ENCODE data around the gene NELL1. TPM values are rescaled to one million over a fixed set of nuclear protein-coding genes. Genes with fewer than 3 reads are reported as not detected.

NELL1 gene
- polyA plus RNA-seq, 2 of the 4 experiments (the other 2 are of a cell fraction): not detected

- CTCF ChIA-PET: no interaction called here
- DNase-seq (ENCODE audit: low read depth in 1 of 2, low spot score in 1 of 2): no peak
- Histone ChIP-seq H3K9me3 (no peaks in the 10 kb centered on the region), H3K4me2 (no peak overlapping the region), H3K4me1 (no peaks in the 10 kb centered on the region), H3K4me3 (no peak overlapping the region), H3K27ac (no peak overlapping the region)
- ATAC-seq: no peak
- FAIRE-seq: no peak
- TF ChIP-seq FOXS1 (CRISPR knock-in tag; IDR thresholded peaks at IDR 0.05) (no peak), HMGXB4 (CRISPR knock-in tag; IDR thresholded peaks at IDR 0.05; ENCODE audit: borderline replicate concordance) (no peak), JUNB (IDR thresholded peaks at IDR 0.05) (no peak), EHF (CRISPR knock-in tag; IDR thresholded peaks at IDR 0.05) (no peak), EHMT2 (IDR thresholded peaks at IDR 0.05; ENCODE audit: low read depth) (no peak), RARB (CRISPR knock-in tag; IDR thresholded peaks at IDR 0.05) (no peak), NPAS2 (CRISPR knock-in tag; IDR thresholded peaks at IDR 0.05; ENCODE audit: borderline replicate concordance) (no peak), NFE2L2 (conservative IDR thresholded peaks at IDR 0.05; ENCODE audit: low read length) (no peak), HOXB5 (CRISPR knock-in tag; IDR thresholded peaks at IDR 0.05) (no peak), ZC3H11A (IDR thresholded peaks at IDR 0.05) (no peak), NR3C1 (IDR thresholded peaks at IDR 0.05) (no peak)
- TF ChIP-seq, protein P1, sequence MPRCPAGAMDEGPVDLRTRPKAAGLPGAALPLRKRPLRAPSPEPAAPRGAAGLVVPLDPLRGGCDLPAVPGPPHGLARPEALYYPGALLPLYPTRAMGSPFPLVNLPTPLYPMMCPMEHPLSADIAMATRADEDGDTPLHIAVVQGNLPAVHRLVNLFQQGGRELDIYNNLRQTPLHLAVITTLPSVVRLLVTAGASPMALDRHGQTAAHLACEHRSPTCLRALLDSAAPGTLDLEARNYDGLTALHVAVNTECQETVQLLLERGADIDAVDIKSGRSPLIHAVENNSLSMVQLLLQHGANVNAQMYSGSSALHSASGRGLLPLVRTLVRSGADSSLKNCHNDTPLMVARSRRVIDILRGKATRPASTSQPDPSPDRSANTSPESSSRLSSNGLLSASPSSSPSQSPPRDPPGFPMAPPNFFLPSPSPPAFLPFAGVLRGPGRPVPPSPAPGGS (IDR thresholded peaks at IDR 0.05): no peak
- POLR2A ChIA-PET: no interaction called here
Observed at GRCh38 chr11:21543901-21544300, 874.5 kb downstream of the NELL1 start.

GRCh38 chr11:21545699-21546098 lies 876.3 kb downstream of the NELL1 start:
- Histone ChIP-seq H3K4me2 (no peak overlapping the region), H3K9me3 (no peaks in the 10 kb centered on the region), H3K27ac (no peak overlapping the region), H3K4me3 (no peak overlapping the region), H3K4me1 (no peaks in the 10 kb centered on the region)
- 27% methylated on average over 1 of the region's 1 CpG for WGBS (ENCODE audit: missing lambda C conversion rate)
- ChIA-PET CTCF (no interaction called here), POLR2A (no interaction called here)
- FAIRE-seq (no peak), ATAC-seq (no peak), DNase-seq (ENCODE audit: low read depth in 1 of 2, low spot score in 1 of 2) (no peak)
- TF ChIP-seq, protein P2, sequence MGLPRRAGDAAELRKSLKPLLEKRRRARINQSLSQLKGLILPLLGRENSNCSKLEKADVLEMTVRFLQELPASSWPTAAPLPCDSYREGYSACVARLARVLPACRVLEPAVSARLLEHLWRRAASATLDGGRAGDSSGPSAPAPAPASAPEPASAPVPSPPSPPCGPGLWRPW (IDR thresholded peaks at IDR 0.05): no peak
- TF ChIP-seq EHF (CRISPR knock-in tag; IDR thresholded peaks at IDR 0.05) (no peak), SMC3 (IDR thresholded peaks at IDR 0.05) (no peak), RFX5 (IDR thresholded peaks at IDR 0.05) (no peak), ZFP36 (IDR thresholded peaks at IDR 0.05; ENCODE audit: borderline replicate concordance, partially characterized antibody) (no peak), EHMT2 (IDR thresholded peaks at IDR 0.05; ENCODE audit: low read depth) (no peak), NR3C1 (IDR thresholded peaks at IDR 0.05) (no peak)

- H3K4me2 ChIP-seq: no peak overlapping the region
- H3K9me3 ChIP-seq: no peaks in the 10 kb centered on the region
- ATAC-seq (no peak), DNase-seq (ENCODE audit: low read depth in 1 of 2, low spot score in 1 of 2) (no peak), FAIRE-seq (no peak)
- TF ChIP-seq MAFK (IDR thresholded peaks at IDR 0.05; ENCODE audit: partially characterized antibody) (peak; percentile 93), TP53 (CRISPR knock-in tag; IDR thresholded peaks at IDR 0.05) (no peak), RARB (CRISPR knock-in tag; IDR thresholded peaks at IDR 0.05) (no peak), CBX8 (IDR thresholded peaks at IDR 0.05) (no peak), RNF2 (IDR thresholded peaks at IDR 0.05; ENCODE audit: borderline replicate concordance, low read depth) (no peak), RCOR1 (IDR thresholded peaks at IDR 0.05; ENCODE audit: low read depth, low read length) (no peak)
- TF ChIP-seq, protein P3, sequence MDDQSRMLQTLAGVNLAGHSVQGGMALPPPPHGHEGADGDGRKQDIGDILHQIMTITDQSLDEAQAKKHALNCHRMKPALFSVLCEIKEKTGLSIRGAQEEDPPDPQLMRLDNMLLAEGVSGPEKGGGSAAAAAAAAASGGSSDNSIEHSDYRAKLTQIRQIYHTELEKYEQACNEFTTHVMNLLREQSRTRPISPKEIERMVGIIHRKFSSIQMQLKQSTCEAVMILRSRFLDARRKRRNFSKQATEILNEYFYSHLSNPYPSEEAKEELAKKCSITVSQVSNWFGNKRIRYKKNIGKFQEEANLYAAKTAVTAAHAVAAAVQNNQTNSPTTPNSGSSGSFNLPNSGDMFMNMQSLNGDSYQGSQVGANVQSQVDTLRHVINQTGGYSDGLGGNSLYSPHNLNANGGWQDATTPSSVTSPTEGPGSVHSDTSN (IDR thresholded peaks at IDR 0.05): no peak
- TF ChIP-seq, protein P4, sequence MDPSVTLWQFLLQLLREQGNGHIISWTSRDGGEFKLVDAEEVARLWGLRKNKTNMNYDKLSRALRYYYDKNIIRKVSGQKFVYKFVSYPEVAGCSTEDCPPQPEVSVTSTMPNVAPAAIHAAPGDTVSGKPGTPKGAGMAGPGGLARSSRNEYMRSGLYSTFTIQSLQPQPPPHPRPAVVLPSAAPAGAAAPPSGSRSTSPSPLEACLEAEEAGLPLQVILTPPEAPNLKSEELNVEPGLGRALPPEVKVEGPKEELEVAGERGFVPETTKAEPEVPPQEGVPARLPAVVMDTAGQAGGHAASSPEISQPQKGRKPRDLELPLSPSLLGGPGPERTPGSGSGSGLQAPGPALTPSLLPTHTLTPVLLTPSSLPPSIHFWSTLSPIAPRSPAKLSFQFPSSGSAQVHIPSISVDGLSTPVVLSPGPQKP (IDR thresholded peaks at IDR 0.05; ENCODE audit: low read depth, low read length): no peak
- ChIA-PET POLR2A (no interaction called here), CTCF (interaction anchor here (0.5 kb wide), 1 partner anchor 248 kb away, joined by 3 read pairs; no protein-coding TSS in a partner anchor)
- H3K4me3 ChIP-seq: no peak overlapping the region
- WGBS (ENCODE audit: missing lambda C conversion rate): 0% methylated on average over 1 of the region's 1 CpG
- no peaks in the 10 kb centered on the region for H3K4me1 ChIP-seq
- H3K27ac ChIP-seq: no peak overlapping the region
Observed at GRCh38 chr11:21546703-21547102, 877.3 kb downstream of the NELL1 start.

Measured in A549 (cell line).